NCI-H2227 (cell line): Measurements from ENCODE around the gene STRIT1.
"Not testable (repeated sequence)": the region's sequence is repeated elsewhere in the genome, so short reads cannot be mapped to it uniquely, and the experiment has no call there.

ENCODE experiments used
- DNase-seq: peaks from one replicate; lab custom pipeline; 2025; ENCODE audit not compliant: unreplicated experiment; lab: John Stamatoyannopoulos, UW

The STRIT1 gene

DNA sequence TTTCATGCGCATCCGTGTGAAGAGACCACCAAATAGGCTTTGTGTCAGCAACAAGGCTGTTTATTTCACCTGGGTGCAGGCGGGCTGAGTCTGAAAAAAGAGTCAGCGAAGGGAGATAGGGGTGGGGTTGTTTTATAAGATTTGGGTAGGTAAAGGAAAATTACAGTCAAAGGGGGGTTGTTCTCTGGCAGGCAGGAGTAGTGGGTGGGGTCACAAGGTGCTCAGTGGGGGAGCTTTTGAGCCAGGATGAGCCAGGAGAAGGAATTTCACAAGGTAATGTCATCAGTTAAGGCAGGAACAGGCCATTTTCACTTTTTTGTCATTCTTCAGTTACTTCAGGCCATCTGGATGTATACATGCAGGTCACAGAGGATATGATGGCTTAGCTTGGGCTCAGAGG lies 19.0 kb downstream of the STRIT1 start:
- DNase-seq: not testable (repeated sequence)

GRCh38 chr3:155271343-155271613 lies 22.2 kb downstream of the STRIT1 start:
- no peak for DNase-seq

GRCh38 chr3:155270485-155271342 lies 22.8 kb downstream of the STRIT1 start:
- no peak for DNase-seq

DNA sequence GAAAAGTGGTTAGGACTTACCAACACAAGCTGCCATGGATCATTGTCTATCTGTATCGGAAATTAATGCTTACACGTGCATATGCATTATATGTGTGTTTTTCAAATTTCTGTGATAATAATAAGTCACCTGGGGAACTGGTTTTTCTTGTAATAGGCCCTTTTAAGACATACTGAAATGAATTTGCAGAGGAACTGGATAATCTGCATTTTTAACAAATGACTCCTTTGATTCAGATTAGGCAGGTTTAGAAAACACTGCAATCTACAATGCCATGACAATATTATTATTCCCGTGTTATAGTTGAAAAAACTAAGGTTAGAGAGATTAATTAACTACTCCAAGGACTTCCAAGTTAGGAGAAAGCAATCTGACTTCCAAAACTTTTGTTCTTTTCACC lies 23.4 kb downstream of the STRIT1 start:
- DNase-seq: no peak

DNA sequence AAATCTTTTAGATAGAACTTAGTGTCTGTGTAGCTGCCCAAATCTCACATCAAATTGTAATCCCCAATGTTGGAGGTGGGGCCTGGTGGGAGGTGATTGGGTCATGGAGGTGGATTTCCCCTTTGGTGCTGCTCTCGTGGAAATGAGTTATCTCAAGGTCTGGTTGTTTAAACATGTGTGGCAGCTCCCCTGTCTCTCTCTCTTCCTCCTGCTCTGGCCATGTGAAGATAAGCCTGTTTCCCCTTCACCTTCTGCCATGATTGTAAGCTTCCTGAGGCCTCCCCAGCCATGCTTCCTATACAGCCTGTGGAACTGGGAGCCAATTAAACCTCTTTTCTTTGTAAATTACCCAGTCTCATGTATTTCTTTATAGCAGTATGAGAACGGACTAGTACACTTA lies 30.6 kb downstream of the STRIT1 start:
- DNase-seq: not testable (repeated sequence)

GRCh38 chr3:155262295-155262694 lies 31.2 kb downstream of the STRIT1 start:
- DNase-seq: no peak

DNA sequence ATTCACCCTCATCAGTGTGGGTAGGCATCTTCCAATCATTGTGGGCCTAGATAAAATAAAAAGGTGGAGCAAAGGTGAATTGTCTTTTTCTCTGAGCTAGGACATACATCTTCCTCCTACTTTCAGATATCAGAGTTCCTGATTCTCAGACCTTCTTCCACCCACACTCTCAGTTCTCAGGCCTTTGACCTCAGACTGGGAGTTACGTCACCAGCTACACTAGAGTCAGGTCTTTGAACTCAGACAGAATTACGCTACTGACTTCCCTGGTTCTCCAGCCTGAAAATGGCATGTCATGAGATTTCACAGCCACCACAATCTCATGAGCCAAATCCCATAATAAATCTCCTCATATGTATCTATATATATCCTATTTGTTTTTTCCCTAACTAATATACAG lies 39.0 kb downstream of the STRIT1 start:
- DNase-seq: no peak

GRCh38 chr3:155252535-155252934 lies 40.9 kb downstream of the STRIT1 start:
- DNase-seq: no peak

DNA sequence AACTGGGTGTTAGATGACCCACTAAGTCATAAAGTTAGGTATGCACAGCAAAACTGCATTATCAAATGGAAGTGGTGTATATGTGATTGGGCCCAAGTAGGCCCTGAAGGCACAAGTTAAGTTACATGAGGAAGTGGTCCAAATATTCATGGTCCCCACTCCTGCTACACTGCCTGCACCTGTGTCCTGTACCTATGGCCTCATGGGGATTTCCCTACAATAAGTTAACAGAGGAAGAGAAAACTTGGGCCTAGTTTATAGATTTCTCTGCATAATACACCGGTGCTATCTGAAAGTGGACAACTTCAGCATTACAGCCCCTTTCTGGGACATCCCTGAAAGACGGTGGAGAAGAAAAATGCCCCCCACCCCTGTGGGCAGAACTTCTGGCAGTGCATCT lies 41.5 kb downstream of the STRIT1 start:
- no peak for DNase-seq

DNA sequence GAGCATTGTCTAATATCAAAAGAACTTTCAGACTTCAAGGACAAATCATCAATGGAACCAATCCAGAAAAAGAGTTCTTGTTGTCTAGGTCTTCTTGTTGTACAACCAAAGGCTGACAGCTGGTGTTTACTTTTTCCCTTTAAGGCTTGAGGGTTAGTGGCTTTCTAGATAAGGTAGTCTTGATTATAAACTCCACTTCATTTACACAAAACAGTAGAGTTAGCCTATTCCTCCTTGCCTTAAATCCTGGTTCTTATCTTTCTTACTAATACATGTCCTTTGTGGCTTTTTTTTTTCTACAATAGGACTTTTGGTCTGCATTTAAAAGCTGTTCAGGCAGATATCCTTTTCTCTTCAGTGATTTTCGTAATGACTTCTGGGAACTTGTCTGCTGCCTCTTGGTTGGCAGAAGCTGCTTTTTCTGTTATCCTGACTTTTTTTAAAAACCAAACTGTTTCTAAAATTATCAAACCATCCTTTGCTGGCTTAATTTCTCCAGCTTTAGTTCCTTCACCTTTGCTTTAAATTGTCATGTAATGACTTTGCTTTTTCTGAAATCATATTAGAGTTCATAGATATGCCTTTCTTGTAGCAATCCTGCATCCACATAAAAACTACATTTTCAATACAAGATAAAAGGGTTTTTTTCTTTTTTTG lies 44.8 kb downstream of the STRIT1 start:
- DNase-seq: no peak

DNA sequence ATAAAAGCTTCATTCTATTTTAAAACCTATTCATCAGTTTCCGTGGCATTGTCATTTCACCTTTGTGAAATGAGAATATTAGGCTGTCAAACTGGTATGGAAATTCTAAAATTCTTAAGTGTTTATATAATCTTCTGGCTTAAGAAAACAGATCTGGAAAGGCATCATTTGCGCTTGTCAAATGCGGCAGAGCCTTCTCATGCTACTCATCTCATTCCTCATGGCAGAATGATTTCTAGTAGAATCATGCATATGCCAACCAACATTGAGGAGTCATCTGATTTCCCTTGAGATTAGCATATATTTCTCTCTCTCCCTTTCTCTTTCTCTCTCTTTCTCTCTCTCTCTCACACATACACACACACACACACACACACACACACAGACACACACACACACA lies 48.8 kb downstream of the STRIT1 start:
- no peak for DNase-seq

- DNase-seq: no peak
Measured at GRCh38 chr3:155244216-155244615, 49.3 kb downstream of the STRIT1 start.

GRCh38 chr3:155243512-155243921 lies 50.0 kb downstream of the STRIT1 start:
- DNase-seq: no peak

DNA sequence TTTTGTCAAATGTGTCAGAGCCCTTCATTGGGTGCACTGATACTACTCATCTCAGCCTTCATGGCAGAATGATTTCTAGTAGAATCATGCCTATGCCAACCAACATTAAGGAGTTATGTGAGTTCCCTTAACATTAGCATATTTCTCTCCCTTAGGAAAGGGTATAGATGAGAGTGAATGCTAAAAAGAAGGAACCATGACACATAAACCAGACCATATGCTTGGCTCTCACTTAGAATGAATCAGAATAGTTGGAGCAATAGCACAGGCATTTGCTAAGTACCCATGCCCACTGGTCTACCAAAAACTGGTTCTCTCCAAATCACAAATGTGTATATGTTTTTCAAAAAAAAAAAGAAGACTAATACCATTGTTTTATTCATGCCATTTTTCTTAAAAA lies 51.1 kb downstream of the STRIT1 start:
- no peak for DNase-seq

DNA sequence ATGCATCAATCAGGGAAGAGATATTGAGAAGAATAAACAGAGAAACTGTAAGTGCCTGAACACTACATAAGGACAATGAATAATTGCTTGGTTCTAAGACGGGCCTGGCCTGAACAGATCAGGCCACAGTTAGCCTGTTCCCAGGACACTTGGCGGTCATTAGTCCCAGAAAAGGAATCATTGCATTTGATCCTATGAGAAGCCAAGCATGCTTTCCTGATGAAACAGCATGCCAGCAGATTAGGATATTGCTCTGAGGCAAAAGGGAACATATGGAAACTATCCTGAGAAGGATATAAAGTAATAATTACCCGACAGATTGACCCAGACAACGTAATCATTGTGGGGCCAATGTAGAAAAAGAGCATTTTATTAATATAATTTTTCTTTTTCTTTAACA lies 51.9 kb downstream of the STRIT1 start:
- no peak for DNase-seq
